ENCODE measurements around the gene PTPRK.

Gene PTPRK

GRCh38 chr6:128033156-128033555 lies 487.2 kb downstream of the PTPRK start:
- Histone ChIP-seq H3K36me3 (no peaks in the 10 kb centered on the region), H3K9me3 (ENCODE audit: severe bottlenecking) (no peaks in the 10 kb centered on the region), H3K27me3 (ENCODE audit: insufficient read depth, low read depth, severe bottlenecking) (no peaks in the 10 kb centered on the region), H3K4me3 (ENCODE audit: low read depth, low read length) (no peak overlapping the region), H3K27ac (no peak overlapping the region)
- TF ChIP-seq, protein P1, sequence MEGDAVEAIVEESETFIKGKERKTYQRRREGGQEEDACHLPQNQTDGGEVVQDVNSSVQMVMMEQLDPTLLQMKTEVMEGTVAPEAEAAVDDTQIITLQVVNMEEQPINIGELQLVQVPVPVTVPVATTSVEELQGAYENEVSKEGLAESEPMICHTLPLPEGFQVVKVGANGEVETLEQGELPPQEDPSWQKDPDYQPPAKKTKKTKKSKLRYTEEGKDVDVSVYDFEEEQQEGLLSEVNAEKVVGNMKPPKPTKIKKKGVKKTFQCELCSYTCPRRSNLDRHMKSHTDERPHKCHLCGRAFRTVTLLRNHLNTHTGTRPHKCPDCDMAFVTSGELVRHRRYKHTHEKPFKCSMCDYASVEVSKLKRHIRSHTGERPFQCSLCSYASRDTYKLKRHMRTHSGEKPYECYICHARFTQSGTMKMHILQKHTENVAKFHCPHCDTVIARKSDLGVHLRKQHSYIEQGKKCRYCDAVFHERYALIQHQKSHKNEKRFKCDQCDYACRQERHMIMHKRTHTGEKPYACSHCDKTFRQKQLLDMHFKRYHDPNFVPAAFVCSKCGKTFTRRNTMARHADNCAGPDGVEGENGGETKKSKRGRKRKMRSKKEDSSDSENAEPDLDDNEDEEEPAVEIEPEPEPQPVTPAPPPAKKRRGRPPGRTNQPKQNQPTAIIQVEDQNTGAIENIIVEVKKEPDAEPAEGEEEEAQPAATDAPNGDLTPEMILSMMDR (IDR thresholded peaks at IDR 0.05; ENCODE audit: low read depth, low read length), result no peak
- no peak for DNase-seq

DNA sequence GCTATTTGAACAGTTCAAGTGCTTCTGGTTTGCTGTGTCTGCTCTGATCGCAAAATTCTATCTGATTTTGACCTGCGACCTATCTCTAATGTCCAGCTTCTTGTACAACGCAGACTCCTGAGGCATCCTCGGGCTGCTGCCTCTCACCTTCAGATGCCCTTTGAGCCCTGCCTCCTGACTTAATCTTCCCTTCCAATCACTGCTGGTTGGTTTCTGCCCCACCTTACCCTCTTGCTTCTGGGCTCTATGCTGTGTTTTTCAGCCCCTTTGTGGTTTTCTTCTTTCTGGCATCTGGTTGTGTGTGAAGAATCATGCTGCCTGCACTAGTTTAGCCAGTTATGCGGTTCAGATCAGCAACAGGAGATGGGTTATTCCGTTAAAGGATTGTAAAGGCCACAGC lies 488.4 kb downstream of the PTPRK start:
- Histone ChIP-seq H3K9me3 (ENCODE audit: severe bottlenecking) (no peaks in the 10 kb centered on the region), H3K4me3 (ENCODE audit: low read depth, low read length) (no peak overlapping the region), H3K27me3 (ENCODE audit: insufficient read depth, low read depth, severe bottlenecking) (no peaks in the 10 kb centered on the region), H3K27ac (no peak overlapping the region), H3K36me3 (no peaks in the 10 kb centered on the region)
- no peak for DNase-seq
- TF ChIP-seq, protein P1 (IDR thresholded peaks at IDR 0.05; ENCODE audit: low read depth, low read length), result no peak

DNA sequence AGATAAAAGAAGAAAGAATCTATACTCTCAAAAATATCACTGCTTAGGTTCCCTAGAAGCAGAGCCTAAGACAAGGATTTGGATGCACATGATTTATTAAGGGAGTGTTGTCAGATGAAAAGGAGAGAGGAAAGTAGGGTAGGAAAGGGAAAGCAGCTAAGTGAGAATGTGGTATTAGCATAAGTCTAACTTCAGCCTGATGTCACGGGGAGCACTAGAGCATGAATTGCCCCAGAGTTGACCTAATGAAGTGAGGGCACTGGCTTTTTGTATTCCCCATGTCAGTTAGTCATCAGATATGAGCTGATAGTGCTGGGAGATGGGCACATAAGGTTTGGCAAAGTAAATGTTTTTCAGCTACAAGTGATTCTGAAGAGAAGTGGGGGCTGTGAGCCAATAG lies 490.6 kb downstream of the PTPRK start:
- Histone ChIP-seq H3K4me3 (ENCODE audit: low read depth, low read length) (no peak overlapping the region), H3K27me3 (ENCODE audit: insufficient read depth, low read depth, severe bottlenecking) (no peaks in the 10 kb centered on the region), H3K36me3 (no peaks in the 10 kb centered on the region), H3K27ac (no peak overlapping the region), H3K9me3 (ENCODE audit: severe bottlenecking) (no peaks in the 10 kb centered on the region)
- no peak for DNase-seq
- TF ChIP-seq, protein P1 (IDR thresholded peaks at IDR 0.05; ENCODE audit: low read depth, low read length), result no peak

- H3K36me3 ChIP-seq, result no peaks in the 10 kb centered on the region
- no peaks in the 10 kb centered on the region for H3K27me3 ChIP-seq (ENCODE audit: insufficient read depth, low read depth, severe bottlenecking)
- TF ChIP-seq, protein P1 (IDR thresholded peaks at IDR 0.05; ENCODE audit: low read depth, low read length), result no peak
- no peak for DNase-seq
- H3K4me3 ChIP-seq (ENCODE audit: low read depth, low read length), result no peak overlapping the region
- H3K9me3 ChIP-seq (ENCODE audit: severe bottlenecking), result no peaks in the 10 kb centered on the region
- H3K27ac ChIP-seq, result no peak overlapping the region
These were observed 492.2 kb downstream of the PTPRK start for GRCh38 chr6:128028183-128028582.

DNA sequence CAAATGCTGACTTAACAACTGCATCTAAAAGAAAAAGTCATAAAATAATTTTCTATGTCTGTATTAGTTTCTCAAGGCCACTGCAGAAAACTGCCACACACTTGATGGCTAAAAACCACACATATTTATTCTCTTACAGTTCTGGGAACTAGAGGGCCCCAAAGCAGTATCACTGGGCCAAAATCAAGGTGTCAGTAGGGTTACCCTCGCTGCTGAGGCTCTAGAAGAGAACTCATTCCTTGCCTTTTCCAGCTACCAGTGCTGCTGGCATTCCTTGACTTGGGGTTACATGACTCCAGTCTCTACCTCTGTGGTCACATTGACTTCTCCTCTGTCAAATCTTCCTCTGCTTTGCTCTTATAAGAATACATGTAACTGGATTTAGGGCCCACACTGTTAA lies 494.9 kb downstream of the PTPRK start:
- H3K9me3 ChIP-seq (ENCODE audit: severe bottlenecking), result no peaks in the 10 kb centered on the region
- no peak for DNase-seq
- no peak overlapping the region for H3K4me3 ChIP-seq (ENCODE audit: low read depth, low read length)
- TF ChIP-seq, protein P1 (IDR thresholded peaks at IDR 0.05; ENCODE audit: low read depth, low read length), result no peak
- no peaks in the 10 kb centered on the region for H3K27me3 ChIP-seq (ENCODE audit: insufficient read depth, low read depth, severe bottlenecking)
- H3K27ac ChIP-seq, result no peak overlapping the region
- no peaks in the 10 kb centered on the region for H3K36me3 ChIP-seq

- Histone ChIP-seq H3K27ac (no peak overlapping the region), H3K9me3 (ENCODE audit: severe bottlenecking) (no peaks in the 10 kb centered on the region), H3K36me3 (no peaks in the 10 kb centered on the region), H3K4me3 (ENCODE audit: low read depth, low read length) (no peak overlapping the region), H3K27me3 (ENCODE audit: insufficient read depth, low read depth, severe bottlenecking) (no peaks in the 10 kb centered on the region)
- TF ChIP-seq, protein P1 (IDR thresholded peaks at IDR 0.05; ENCODE audit: low read depth, low read length), result no peak
- no peak for DNase-seq
These were observed 495.4 kb downstream of the PTPRK start for GRCh38 chr6:128024969-128025368.
